Ishikawa (cell line): Measurements from ENCODE around the gene ASCL2.
A peak's percentile ranks its signal among the peaks of the same experiment; 100 is the strongest.

ENCODE experiments used
- CEBPB ChIP-seq: IDR thresholded peaks from 2 replicates; pipeline ENCODE4 v1.6.1; 2012
- CREB1 ChIP-seq: IDR thresholded peaks from 2 replicates; pipeline ENCODE4 v1.6.1; 2012; ENCODE audit warnings: low read depth
- EGR1 ChIP-seq: IDR thresholded peaks from 2 replicates; pipeline ENCODE4 v1.6.1; 2012
- EP300 ChIP-seq: IDR thresholded peaks from 2 replicates; pipeline ENCODE4 v1.6.1; 2012; ENCODE audit warnings: borderline replicate concordance
- FOXM1 ChIP-seq: IDR thresholded peaks from 2 replicates; pipeline ENCODE4 v1.6.1; 2012; ENCODE audit warnings: low read depth, borderline replicate concordance
- NFIC ChIP-seq: IDR thresholded peaks from 2 replicates; pipeline ENCODE4 v1.6.1; 2012
- RAD21 ChIP-seq: IDR thresholded peaks from 2 replicates; pipeline ENCODE4 v1.6.1; 2012; ENCODE audit warnings: low read depth
- TAF1 ChIP-seq: IDR thresholded peaks from 2 replicates; pipeline ENCODE4 v1.6.1; 2012; ENCODE audit warnings: low read depth, mild to moderate bottlenecking
- TCF12 ChIP-seq: IDR thresholded peaks from 2 replicates; pipeline ENCODE4 v1.6.1; 2012; ENCODE audit warnings: low read depth
- TEAD4 ChIP-seq: IDR thresholded peaks from 2 replicates; pipeline ENCODE4 v1.6.1; 2012
- YY1 ChIP-seq: IDR thresholded peaks from 2 replicates; pipeline ENCODE4 v1.6.1; 2012; ENCODE audit warnings: low read depth
- ZBTB7A ChIP-seq: IDR thresholded peaks from 2 replicates; pipeline ENCODE4 v1.6.1; 2012; ENCODE audit warnings: low read depth
- TF ChIP-seq, protein P1 (sequence below): IDR thresholded peaks from 2 replicates; pipeline ENCODE4 v1.6.1; 2012; ENCODE audit warnings: low read depth, mild to moderate bottlenecking
- TF ChIP-seq, protein P2 (sequence below): IDR thresholded peaks from 2 replicates; pipeline ENCODE4 v1.6.1; 2012
- TF ChIP-seq, protein P3 (sequence below): IDR thresholded peaks from 2 replicates; pipeline ENCODE4 v1.6.1; 2012

ASCL2 gene

GRCh38 chr11:2256951-2257700, 13.3 kb downstream of the ASCL2 start:
- TF ChIP-seq RAD21 (peak; percentile 14; the same call in 1 of the 2 replicates), NFIC (peak; percentile 75), ZBTB7A (peak; percentile 70; the same call in 1 of the 2 replicates), TCF12 (no peak), CREB1 (no peak), EP300 (peak; percentile 35; the same call in 1 of the 2 replicates), FOXM1 (no peak), EGR1 (peak; percentile 55), TEAD4 (peak; percentile 59), TAF1 (no peak), CEBPB (no peak), YY1 (no peak)
- TF ChIP-seq, protein P1, sequence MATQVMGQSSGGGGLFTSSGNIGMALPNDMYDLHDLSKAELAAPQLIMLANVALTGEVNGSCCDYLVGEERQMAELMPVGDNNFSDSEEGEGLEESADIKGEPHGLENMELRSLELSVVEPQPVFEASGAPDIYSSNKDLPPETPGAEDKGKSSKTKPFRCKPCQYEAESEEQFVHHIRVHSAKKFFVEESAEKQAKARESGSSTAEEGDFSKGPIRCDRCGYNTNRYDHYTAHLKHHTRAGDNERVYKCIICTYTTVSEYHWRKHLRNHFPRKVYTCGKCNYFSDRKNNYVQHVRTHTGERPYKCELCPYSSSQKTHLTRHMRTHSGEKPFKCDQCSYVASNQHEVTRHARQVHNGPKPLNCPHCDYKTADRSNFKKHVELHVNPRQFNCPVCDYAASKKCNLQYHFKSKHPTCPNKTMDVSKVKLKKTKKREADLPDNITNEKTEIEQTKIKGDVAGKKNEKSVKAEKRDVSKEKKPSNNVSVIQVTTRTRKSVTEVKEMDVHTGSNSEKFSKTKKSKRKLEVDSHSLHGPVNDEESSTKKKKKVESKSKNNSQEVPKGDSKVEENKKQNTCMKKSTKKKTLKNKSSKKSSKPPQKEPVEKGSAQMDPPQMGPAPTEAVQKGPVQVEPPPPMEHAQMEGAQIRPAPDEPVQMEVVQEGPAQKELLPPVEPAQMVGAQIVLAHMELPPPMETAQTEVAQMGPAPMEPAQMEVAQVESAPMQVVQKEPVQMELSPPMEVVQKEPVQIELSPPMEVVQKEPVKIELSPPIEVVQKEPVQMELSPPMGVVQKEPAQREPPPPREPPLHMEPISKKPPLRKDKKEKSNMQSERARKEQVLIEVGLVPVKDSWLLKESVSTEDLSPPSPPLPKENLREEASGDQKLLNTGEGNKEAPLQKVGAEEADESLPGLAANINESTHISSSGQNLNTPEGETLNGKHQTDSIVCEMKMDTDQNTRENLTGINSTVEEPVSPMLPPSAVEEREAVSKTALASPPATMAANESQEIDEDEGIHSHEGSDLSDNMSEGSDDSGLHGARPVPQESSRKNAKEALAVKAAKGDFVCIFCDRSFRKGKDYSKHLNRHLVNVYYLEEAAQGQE = no peak
- TF ChIP-seq, protein P2, sequence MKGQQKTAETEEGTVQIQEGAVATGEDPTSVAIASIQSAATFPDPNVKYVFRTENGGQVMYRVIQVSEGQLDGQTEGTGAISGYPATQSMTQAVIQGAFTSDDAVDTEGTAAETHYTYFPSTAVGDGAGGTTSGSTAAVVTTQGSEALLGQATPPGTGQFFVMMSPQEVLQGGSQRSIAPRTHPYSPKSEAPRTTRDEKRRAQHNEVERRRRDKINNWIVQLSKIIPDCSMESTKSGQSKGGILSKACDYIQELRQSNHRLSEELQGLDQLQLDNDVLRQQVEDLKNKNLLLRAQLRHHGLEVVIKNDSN = peak; percentile 69
- TF ChIP-seq, protein P3, sequence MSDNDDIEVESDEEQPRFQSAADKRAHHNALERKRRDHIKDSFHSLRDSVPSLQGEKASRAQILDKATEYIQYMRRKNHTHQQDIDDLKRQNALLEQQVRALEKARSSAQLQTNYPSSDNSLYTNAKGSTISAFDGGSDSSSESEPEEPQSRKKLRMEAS = peak; percentile 90

DNA sequence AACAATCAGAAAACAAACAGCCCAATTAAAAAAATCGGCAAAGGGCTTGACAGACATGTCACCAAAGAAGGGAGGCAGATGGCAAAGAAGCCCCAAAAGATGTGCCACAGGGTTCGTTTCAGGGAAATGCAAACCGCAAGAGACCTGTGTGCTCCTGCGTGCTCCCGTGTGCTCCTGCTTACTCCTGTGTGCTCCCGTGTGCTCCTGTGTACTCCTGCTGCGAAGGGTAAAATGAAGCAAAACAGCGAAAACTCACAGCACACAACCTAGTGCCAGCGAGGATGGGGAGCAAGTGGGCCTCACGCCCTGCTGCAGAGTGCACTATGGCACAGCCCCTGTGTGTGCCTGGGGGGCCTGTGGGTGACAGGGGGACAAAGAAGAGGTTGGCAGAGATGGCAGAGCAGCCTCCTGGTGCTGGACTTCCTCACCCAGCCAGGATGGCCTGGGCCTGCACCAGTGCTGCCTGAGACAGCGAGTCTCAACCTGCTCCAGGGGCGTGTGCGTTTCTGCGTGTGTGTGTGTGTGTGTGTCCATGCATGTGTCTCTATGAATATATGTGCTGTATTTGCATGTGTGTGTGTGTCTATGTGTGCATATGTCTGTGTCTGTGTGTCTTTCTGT, 14.0 kb downstream of the ASCL2 start:
- TF ChIP-seq EP300 (no peak), NFIC (no peak), ZBTB7A (no peak), CREB1 (no peak), TEAD4 (no peak), TAF1 (no peak), EGR1 (no peak), CEBPB (no peak), FOXM1 (no peak), RAD21 (no peak), YY1 (no peak), TCF12 (no peak)
- TF ChIP-seq, protein P2 = no peak
- TF ChIP-seq, protein P1 = no peak
- TF ChIP-seq, protein P3 = no peak

DNA sequence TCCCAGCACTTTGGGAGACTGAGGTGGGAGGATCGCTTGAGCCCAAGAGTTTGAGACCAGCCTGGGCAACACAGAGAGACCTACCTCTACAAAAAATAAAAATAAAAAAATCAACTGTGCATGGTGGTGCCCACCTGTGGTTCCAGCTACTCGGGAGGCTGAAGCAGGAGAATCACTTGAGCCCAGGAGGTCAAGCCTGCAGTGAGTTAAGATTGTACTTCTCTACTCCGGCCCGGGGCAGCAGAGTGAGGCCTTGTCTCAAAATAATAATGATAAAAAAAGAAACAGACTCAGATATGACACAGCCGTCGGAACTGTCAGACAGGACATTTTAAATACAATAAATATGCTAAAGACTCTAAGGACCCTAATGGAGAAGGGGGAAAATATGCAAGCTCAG, 18.4 kb downstream of the ASCL2 start:
- TF ChIP-seq, protein P3 = no peak
- TF ChIP-seq TAF1 = no peak
- TF ChIP-seq YY1 = no peak
- no peak for TF ChIP-seq FOXM1
- TF ChIP-seq TCF12 = no peak
- no peak for TF ChIP-seq TEAD4
- no peak for TF ChIP-seq EGR1
- TF ChIP-seq, protein P2 = no peak
- no peak for TF ChIP-seq RAD21
- TF ChIP-seq CEBPB = no peak
- TF ChIP-seq NFIC = no peak
- TF ChIP-seq ZBTB7A = no peak
- no peak for TF ChIP-seq EP300
- no peak for TF ChIP-seq CREB1
- TF ChIP-seq, protein P1 = no peak
